Measurements from ENCODE around the gene GNAI1.
A peak's percentile ranks its signal among the peaks of the same experiment; 100 is the strongest.
"Not testable (repeated sequence)": the region's sequence is repeated elsewhere in the genome, so short reads cannot be mapped to it uniquely, and the experiment has no call there.

The GNAI1 gene

GRCh38 chr7:80133361-80134114 is 1.1 kb upstream of the GNAI1 start:
- no peak for DNase-seq

DNA sequence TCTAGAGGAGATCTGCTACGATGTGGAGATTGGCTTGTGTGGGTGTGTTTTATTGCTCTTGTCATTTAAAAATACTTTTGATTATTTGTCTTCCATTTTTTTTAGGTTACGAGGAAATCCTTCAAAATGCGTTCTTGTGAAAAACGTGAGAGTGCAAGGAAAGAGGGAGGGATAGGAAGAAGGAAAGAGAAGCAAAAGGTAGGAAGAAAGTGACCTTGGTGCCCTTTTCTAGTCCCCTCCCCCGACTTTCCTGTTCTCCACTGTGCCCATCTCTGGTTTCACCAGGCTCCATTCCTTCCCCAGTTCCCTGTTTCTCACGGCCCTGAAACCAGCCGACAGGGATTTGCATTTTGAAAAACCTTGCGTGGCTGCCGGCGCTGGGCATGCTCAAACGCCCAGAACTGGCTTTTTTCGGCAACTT is 506 bp upstream of the GNAI1 start:
- DNase-seq, result no peak

DNA sequence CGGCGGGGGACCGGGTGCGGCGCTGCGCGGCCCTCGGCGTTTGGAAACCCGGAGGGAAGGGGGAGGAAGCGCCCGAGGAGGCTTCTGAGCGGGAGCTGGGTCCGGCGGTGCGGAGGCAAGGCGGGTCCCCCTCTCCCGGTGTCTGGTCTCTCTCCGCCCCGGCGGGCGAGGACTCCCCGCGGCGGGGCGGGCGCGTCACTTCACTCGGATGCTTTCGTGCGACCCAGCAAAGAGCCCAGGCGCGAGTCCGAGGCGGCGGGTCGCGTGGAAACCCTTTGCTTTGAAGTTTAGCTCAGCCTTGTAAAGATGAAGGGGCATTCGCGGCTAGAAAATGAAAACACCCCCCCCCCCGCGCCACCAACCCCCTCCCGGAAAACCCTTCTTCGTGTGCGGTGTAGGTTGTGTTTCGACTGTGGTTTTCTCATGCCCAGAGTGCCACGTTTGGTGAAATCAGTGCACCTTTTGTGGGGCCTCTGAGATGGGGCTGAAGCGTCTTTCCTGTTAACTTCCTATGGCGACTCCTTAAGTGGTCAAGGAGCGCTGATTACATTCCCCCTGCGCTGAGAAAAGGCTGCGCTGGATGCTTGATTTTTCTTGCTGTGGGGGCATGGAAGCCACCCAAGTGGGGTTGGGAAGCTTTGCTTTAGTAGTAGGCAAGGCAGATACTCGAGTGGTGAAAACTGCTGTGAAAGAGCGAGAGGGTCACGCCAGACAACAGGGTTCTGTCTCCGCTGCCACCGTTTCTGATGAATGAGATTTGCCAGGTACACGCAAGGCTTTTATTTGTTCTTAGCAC is 876 bp downstream of the GNAI1 start:
- peak; percentile 76 for DNase-seq

GRCh38 chr7:80136261-80137055 is 1.8 kb downstream of the GNAI1 start:
- DNase-seq, result no peak

- DNase-seq, result no peak
Observed at GRCh38 chr7:80137410-80137809, 2.8 kb downstream of the GNAI1 start.

DNA sequence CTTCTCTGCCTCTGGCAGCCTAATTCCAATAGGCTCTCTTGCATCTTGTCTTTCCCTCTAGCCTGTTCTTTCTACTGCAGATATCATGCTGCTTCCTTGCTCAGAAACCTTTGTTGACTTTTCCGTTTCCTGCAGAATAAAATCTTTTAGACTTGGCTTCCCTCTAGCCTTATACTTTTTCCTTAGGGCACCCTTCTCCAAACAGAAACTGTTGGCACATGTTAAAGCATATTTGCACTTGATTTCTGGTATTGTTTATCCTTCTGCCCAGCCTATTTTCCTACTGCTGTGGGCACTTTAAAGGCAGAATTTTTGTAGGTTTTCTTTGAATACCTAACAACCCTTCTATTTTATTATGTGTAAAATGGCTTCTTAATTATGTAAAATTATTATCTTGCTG is 4.6 kb downstream of the GNAI1 start:
- DNase-seq, result no peak

DNA sequence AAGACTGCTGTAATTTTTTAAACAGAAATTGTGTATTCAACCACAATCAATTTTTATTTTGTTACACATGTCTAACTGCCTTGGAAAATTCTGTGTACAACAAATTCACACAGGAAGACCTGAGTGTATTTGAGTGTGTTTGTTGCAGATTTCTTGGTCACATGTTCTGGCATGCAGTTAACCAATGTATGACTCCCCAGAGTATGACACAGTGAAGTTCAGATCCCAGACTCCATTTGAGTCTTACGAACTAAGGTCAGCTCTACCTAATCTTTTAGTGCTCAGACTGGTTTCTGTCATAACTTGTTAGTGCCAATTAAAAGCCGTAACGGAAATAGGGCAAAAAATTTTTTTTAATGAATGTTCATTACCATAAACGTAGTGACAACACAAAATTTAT is 5.8 kb downstream of the GNAI1 start:
- no peak for DNase-seq

GRCh38 chr7:80141376-80141775 is 6.7 kb downstream of the GNAI1 start:
- DNase-seq, result no peak

DNA sequence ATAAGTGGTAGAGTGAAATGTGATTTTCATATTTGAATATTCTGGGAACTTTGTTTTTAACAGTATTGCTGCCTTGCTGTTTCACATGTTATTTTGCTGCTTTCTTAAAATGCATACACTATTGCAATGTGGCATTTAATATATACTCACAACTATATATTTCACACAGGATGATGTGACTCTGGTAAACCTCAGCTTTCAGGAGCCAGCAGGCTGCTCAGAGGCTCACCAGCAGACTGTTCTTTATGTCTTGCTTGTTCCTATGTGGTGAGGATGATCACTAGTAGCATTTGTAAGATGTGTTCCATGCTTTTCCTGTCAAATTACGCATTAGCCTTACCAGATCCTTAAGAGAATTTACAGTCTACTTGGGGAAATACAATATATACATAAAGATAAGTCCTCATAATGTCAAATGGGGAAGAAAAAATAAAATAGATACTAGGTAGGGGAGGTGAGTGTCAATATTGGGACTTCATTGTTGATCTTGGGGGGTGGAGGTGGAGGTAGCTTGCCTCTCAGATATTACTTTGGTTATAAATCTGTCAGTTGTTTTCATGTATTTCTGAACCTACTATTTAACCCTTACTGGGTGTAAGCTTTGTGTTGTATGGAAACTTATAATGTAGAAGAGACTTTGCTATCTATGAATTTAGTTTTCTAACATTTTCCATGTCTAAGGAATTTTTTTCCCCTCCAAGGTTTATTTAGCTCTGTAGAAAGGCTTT is 8.4 kb downstream of the GNAI1 start:
- DNase-seq, result no peak

DNA sequence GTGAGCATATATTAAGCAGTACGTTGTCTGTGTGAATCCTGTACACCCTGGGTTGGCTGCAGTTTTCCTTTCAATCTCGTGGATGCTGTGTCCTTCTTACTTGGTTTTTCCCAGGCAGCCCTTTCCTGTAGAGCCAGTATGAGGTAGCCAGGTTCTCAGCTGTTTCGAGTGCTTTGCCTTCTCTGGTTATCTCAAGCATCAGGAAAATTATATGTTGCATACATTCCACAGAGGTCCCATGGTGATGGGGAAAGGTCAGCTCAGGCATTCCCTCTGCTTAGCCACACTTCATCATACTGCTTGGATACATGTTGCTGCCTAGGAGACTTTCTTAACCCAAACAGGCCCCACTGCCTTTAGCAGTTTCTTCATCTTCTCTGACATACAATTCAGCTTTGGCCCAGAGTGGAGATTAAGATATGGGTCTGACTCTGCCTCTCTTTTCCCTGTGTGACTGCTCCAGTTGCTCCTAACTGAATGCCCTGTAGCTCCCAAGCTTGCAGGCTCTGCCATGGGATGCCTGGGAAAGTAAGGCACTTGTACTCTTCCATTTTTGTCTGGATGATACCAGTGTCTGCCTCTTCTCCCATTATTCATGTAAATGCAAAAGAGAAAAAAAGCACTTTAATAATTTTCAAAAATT is 11.3 kb downstream of the GNAI1 start:
- DNase-seq, result no peak

DNA sequence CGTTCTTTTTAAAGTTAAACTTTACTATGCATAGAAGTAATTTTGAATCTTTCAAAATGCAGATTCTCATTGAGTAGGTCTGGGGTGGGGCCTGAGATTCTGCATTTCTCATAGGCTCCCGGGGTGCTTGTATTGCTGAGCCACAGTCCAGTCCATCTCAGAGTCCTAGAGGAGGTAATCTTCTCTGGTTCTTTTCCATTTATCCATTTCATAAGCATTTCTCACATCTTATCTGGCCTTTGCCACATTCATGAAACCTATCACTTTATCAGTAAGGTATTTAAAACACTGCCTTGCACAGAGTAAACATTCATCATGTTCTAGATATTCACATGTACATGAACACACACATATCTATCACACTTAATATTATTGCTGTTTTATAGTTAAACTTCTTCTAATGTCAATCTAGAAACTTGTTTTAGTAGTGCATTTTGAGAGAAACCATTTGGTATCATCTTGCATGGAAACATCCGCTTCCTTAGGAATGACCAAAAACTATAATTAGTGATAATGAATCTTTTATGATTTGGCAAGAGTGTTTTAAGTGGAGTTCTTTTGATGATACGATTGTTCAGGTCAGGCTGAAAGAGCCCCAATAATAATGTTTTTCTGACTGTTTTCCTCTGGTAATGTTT is 12.0 kb downstream of the GNAI1 start:
- no peak for DNase-seq

- DNase-seq, result no peak
Observed at GRCh38 chr7:80147543-80148391, 13.1 kb downstream of the GNAI1 start.

GRCh38 chr7:80150611-80151273 is 16.1 kb downstream of the GNAI1 start:
- no peak for DNase-seq

GRCh38 chr7:80151274-80151665 is 16.6 kb downstream of the GNAI1 start:
- DNase-seq, result no peak

DNA sequence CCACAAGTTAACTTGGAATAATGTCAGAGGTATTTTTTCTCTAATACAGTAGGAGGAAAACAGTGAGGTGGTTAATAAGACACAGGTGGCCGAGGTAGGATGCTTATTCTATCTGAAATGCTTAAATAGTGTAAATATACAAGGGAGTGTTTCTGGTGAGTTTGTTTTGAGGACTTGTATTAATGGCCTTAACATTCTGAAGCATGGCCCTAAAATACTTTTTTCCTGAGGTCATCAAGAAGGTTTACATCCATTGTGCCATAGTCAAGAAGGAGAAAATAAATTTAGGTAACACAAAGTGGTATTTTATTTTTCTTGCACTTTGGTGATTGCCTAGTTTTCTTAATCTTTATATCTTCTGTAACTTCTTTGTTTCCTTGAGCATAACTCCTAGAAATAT is 18.8 kb downstream of the GNAI1 start:
- DNase-seq, result no peak

DNA sequence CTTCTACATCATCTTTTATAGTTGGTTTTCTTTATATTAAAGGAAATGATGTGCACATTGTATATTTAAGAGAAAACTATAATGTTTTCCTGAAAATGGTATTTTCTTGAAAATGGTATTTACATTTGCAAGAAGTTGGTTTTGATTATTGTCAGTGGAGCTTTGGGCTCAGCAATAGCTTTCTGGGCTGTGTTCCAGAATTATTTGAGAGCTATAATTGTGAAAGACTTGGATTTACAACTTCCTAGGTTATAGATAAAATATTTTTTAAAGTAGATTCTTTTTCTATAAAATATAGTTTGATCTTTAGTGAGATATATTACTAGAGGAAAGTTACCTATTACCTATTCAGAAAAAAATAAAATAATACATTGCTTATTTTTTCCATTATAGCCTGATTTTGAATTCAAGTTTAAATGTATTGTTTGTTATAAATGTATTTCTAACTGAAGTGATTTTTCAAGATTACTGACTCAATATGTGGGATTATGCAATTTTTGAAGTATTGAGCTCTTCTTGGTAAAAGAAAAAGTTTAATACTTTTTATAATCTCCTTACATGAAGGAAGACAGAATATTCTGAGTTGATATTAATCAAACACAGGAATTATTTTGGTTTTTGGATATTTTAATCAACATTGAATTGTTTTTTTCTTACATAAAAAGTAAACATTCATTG is 20.2 kb downstream of the GNAI1 start:
- no peak for DNase-seq

- no peak for DNase-seq
Observed at GRCh38 chr7:80155374-80155773, 20.7 kb downstream of the GNAI1 start.

- DNase-seq, result not testable (repeated sequence)
Observed at GRCh38 chr7:80157770-80158169, 23.1 kb downstream of the GNAI1 start.

GRCh38 chr7:80159802-80160201 is 25.2 kb downstream of the GNAI1 start:
- DNase-seq, result no peak

DNA sequence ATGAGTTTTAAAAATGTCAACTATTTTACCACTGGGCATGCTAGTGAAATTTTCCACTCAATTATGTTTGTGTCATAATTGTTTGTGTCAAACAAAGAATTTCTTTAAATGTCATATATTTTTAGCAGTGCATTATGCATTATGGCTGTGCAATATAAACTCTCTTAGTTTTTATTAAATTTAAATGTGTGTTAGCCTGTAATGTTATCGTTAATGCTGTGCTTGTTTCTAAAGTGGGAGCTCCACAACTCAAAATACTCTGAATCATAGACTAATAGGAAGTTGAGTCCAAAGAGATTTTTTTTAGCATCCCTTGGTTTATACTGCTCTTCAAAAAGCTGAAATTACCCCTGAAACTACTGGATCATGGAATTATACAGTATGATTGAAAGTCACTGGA is 26.8 kb downstream of the GNAI1 start:
- DNase-seq, result no peak
